ENCODE results near the gene KRTAP3-3.
"Not testable (repeated sequence)": the region's sequence is repeated elsewhere in the genome, so short reads cannot be mapped to it uniquely, and the experiment has no call there.

GRCh38 chr17:41034346-41034935 lies 40.5 kb upstream of the KRTAP3-3 start, which contains the start of gene KRTAP1-3:
- not testable (repeated sequence) for TF ChIP-seq CTCF (conservative IDR thresholded peaks at IDR 0.05; ENCODE audit: low read length); EZH2phosphoT487 (IDR thresholded peaks at IDR 0.05; ENCODE audit: borderline replicate concordance)

All from Loucy (cell line).